HT1080 (cell line): ENCODE data around the gene ZP2. TPM values are rescaled to one million over a fixed set of nuclear protein-coding genes. Genes with fewer than 3 reads are reported as not detected.
"Not testable (repeated sequence)": the region's sequence is repeated elsewhere in the genome, so short reads cannot be mapped to it uniquely, and the experiment has no call there.

ENCODE experiments used
- DNase-seq: peaks from one replicate; pipeline ENCODE4 v3.0.0-alpha.2; 2015; ENCODE audit warnings: low read depth
- total RNA-seq: library from RNA; depleted of rRNA; stranded (reverse); fragments of >200 nt; shearing (Covaris generic); gene quantifications from 2 replicates; pipeline ENCODE4 v1.2.3, GENCODE V29; 2014

ZP2 gene
- total RNA-seq, 1 experiment from 2014 or later: not detected

DNA sequence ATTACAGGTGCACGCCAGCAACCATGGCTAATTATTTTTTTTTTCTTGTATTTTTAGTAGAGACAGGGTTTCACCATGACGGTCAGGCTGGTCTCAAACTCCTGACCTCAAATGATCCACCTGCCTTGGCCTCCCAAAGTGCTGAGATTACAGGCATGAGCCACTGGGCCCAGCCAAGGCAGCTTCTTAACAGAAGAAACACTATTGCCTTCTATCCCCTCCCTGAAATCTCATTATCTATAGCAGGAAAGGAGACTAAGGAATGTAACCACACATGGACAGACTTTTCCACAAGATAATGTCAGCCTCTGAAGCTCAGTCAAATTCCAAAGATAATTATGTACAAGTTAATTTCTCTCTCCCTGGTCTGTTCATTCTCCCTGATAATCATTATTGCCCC, 5.7 kb upstream of the ZP2 start:
- no peak for DNase-seq

DNA sequence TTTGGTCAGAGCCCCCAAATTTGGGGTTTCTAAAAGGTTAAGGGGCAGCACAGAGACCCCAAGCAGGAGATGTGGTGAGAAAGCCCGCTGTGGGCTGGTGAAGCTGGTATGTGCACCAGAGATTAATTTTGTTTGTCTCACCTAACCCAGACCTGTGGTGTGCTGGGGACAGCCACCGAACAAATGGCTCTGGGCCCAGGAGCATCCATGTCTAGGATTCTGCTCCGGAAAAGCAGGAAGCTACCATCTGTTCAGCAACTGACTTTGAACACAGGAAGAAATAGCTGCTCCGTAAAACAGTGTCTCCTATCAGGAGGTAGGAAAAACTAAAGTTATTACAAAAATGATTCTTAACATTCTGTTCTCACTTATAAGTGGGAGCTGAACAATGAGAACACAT, 2.7 kb upstream of the ZP2 start:
- DNase-seq: no peak

DNA sequence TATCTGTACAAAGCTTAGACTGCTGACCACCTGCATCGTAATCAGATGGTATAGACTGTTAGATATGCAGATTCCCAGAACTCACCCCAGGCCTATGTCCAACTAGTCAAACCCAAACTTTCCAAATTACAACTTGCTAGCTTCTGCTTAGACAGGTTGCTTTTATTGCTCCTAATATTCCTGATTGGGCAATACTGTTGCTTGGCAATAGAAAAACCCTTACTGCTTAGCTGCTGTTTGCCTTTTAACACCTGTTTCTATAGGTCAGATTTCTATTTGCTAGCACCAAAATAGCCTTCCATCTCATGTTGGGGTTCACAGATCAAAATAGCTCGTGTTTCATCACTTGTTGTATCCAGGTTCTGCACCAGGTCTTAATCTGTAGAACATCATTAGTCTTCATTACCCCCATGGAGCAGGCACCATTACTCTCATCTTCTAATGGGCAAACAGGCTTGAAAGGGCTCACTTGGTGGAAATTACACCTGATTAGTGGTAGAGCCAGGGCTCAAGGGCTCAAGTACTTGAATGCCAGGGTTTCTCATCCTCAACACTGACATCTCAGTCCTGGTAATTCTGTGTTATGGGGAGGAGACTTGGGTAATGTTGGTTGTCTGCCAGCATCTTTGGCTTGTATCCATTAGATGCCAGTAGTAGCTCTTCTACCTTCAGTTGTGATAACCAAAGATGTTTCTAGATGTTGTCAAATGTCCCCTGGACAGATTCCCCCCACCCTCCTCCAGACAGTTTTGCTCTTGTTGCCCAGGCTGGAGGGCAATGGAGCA, 2.7 kb downstream of the ZP2 start:
- DNase-seq: no peak

DNA sequence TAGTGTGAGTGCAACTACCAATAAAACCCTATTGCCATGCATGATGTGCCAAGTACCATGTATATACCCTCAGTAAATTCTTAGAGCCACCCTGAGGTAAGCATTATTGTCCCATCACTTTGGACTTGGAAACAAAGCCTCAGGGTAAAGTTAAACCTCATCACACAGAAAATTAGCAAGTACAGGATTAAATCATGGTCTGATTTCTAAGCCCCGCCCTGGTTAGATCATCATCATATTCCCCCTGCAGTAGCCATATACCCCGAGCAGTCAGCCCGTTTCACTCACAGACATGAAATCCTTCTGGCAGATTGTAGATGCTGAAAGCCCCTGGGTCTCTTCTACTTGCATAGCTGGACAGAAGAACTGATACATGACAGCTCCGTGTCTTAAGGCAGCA, 4.8 kb downstream of the ZP2 start:
- no peak for DNase-seq

DNA sequence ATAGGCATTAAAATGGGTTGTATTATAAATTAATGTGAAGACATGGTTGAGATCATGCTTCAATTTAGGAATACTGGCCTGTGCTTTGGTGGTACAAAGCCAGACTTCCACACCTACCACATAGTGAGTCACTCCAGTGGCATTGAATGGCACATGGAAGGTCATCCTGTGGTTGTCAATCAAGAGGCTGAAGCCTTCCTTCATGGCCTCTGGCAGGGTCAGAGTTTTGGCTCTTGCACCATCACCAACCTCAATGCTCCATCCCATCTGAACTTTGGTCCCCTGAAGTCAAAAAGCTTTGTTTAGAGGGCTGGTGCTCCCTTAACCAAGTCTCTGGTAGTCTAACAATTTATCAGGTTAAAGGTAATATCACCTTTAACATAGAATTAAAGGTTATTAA, 6.1 kb downstream of the ZP2 start:
- no peak for DNase-seq

DNA sequence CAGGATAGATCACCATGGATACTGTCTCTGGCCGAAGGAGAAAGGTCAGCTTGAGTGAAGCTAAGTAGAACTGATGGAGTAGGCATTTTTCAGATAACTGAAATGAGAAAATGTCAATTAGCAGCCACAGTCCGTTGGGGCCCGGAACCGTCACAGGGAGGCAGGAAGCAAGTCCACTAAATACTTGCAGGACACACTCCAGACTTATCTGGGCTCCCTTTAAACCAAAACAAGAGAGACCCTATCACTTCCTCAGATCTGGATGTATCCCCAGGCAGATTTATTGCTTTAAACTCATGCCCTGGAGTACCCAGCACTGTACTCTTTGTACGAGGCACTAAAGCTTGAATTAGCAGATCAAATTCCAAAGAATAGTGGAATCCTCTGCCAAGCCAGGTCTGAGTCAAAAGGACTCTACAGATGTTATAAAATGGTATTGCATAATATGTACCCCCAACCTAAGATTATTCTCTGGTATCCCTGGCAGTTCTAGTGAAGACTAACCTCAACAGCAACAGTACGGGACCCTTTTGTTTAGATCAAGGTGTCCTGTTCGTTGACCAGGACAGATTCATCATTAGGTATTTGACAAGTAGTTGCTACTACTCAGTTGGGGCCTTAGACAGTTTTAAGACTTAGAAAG, 8.1 kb downstream of the ZP2 start:
- no peak for DNase-seq

DNA sequence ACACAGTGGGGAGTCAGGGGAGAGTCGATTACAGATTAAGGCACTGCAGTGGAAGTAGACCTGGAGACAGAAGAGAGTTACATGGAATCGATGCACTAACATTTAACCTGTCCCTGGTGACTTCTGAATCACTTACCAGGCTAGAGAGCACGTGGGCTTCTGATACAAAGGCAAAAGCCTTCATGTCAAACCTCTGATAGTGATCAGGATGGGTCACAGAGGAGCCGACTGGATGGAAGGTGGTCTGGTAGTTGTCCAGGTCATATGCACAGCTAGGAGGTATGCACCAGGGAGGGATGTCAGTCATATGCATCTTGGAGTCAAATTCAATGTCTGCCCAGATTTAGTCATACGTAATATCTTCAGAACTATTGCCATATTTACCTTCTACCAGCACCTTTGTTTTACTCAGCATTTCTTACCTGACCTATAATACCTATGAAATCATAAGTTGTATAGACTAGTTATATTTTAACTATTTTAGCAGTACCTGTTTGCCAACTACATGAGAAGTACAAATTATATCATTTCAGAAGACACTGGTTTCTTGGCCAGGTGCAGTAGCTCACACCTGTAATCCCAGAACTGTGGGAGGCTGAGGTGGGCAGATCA, 11.7 kb downstream of the ZP2 start:
- DNase-seq: no peak

DNA sequence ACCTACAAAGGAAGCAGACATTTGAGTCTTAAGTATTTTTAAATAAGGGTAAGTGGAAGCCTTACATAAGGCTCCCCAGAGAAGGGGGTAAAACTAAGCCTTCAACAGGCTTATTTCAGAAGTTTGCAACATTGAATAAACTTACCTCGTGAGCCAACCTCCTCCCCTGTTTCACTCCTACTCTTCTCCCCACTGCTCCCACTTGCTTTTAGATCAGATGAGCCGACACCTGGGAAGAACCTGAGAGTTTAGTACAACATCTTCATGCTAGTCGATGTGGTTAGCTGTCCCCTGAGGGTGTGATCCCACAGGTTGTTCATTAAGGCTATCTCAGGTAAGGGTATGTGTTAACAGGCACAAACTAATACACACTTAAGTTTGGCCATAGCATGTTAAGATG, 13.8 kb downstream of the ZP2 start:
- no peak for DNase-seq

DNA sequence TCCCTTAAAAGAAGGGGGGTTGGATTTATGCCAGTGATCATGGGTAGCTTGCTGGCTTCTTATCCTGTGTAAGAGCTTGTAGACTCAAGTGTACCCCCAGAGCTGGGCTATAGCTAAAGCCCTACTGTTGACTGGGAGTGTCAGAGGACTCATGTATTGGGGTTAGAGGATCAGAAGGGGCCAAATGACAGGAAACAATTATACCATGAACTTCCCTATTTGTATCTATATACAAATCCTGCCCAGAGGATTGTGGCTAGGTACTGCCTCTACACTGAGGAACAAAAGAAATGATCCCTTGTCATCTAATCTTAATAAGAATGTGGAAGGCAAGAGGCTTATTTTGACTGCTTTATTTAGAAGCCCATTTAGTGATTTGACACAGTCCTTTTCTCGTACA, 14.3 kb downstream of the ZP2 start:
- DNase-seq: no peak

DNA sequence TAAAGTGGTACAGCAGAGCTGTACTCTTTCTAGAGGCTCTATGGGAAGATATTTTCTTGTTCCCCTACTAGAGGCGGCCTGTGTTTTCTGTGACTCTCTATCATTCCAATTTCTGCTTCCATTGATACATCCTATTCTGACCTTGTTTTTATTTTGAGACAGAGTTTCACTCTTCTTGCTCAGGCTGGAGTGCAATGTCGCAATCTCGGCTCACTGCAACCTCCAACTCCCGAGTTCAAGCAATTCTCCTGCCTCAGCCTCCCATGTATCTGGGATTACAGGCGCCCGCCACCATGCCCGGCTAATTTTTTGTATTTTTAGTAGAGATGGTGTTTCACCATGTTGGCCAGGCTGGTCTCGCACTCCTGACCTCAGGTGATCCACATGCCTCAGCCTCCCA, 16.0 kb downstream of the ZP2 start:
- DNase-seq: not testable (repeated sequence)

DNA sequence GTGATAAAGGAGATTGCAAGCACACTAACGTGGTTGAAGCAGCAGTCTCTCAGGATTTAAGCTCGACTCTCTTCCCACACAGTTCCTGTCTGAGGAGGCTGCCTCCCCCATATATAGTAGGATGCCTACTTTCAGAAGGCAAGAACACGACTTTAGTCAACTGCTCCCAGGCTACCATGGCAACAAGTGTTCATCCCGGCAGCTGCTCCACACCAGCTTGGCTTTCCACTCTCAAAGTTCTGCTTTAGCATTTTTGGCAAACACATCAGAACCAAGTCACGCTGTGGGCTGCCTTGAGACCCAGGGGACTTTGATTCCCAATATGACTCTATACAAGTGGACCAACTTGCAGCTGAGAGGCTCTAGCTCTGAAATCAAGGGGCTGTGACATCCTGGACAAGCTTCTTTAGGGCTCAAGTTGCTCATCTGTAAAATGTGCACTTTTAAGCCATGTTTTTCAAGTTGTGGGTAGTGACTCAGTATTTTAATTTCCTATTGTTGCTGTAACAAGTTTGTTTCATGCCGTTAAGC, 16.5 kb downstream of the ZP2 start:
- DNase-seq: no peak

DNA sequence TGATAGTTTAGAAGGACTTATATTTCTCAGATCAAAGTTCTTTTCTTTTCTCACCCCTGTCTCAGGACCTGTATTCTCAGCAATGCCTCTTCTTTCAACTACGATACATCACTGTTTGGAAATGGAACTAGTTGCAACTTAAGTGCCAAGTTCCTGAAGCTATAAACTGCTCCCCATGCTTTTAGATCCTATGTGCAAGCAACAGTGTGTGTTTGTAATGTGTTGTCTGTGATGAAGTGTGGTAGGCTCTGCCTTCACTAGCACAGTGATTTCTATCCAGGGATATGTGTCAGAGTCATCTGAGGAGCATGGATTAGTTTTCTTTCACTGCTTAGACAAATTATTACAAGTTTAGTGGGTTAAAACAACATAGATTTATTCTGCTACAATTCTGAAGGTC, 18.4 kb downstream of the ZP2 start:
- DNase-seq: no peak

DNA sequence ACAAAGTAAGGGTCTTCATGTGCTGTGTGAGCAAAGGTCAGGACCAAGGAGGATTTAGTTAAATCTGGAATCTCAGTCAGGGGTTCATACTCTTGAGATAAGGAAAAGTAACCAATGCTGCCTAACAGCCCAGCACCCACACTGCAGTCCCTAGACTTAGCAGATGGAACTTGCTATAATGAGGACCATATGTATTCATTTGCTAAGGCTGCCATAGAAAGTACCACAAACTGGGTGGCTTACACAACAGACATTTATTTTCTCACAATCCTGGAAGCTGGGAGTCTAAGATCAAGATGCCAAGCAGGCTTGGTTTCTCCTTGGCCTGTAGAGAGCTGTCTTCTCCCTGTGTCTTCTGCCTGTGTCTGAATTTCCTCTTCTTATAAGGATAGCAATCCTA, 20.8 kb downstream of the ZP2 start:
- no peak for DNase-seq

DNA sequence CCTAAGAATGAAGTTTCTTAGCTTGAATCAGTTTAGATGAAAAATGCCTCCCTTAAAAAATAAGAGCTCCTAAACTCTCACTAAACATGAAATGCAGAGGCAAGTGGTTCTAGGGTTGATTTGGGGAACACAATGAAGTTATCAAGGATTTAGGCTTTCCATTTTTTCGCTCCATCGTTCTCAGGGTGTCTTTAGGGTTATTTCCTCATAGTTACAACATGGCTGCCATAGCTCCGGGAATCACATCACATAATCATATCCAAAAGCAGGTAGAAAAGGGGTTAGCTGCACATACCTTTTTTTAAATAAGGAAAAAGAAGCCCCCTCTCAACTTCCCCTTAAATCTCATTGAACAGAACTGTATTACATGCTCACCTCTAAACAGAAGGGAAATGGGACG, 21.4 kb downstream of the ZP2 start:
- DNase-seq: no peak

DNA sequence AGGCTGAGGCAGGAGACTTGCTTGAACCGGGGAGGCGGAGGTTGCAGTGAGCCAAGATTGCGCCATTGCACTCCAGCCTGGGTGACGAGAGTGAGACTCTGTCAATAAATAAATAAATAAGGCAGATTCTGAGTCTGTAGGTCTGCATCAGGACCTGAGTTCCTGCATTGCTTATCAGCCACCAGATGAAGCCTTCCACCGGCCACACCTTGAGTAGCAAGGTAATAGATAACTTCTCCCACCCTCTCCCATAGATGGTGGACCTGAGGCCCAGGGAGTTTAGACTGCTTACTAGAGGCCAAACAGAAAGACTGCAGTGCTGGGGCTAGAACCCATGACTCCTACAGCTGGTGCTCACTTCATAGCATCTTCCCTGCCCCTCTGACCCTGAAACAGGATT, 22.1 kb downstream of the ZP2 start:
- no peak for DNase-seq

DNA sequence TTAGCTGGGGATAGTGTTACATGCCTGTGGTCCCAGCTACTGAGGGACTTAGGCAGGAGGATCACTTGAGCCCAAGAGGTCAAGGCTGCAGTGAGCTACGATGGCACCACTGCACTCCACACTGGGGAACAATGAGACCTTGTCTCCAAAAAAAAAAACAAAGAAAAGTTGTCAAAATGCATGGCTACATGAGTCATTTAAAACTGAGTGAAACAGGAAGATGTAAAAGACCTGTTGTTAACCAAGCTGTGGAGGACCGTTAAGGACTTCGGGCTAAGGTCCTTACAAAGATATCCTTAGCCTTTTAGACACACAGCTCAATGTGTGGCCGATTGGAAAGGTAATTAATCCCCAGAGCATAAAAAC, 25.1 kb downstream of the ZP2 start:
- peak; percentile 82 for DNase-seq

DNA sequence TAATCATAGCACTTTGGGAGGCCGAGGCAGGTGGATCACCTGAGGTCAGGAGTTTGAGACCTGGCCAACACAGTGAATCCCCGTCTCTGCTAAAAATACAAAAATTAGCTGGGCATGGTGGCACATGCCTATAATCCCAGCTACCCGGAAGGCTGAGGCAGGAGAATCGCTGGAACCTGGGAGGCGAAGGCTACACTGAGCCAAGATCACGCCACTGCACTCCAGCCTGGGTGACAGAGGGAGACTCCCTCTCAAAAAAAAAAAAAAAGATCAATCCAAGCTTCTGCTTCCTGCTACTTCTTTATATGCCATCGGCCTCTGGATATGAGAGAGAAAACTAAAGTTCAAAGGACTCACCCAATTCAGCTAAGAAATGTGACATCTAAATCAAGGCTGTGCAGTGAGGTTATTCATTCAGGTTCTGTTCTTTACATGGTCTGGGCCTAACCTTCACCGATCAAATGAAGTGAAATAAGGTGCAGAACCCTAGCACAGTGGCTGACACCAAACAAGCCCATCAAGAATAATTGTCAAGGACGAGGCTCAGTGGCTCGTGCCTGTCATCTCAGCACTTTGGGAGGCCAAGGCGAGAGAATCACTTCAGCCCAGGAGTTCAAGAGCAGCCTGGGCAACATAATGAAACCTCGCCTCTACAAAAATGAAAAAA, 25.6 kb downstream of the ZP2 start:
- DNase-seq: no peak

DNA sequence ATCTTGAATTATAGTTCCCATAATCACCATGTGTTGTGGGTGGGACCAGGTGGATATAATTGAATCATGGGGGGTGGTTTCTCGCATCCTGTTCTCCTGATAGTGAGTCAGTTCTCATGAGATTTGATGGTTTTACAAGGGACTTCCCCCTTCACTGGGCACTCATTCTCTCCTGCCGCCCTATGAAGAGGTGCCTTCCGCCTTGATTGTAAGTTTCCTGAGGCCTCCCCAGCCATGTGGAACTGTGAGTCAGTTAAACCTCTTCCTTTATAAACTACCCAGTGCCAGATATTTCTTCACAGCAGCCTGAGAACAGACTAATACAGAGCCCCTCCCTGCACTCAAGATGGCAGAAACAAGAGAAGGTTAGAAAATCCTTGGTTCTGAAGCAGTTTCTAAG, 26.5 kb downstream of the ZP2 start:
- peak; percentile 78 for DNase-seq

DNA sequence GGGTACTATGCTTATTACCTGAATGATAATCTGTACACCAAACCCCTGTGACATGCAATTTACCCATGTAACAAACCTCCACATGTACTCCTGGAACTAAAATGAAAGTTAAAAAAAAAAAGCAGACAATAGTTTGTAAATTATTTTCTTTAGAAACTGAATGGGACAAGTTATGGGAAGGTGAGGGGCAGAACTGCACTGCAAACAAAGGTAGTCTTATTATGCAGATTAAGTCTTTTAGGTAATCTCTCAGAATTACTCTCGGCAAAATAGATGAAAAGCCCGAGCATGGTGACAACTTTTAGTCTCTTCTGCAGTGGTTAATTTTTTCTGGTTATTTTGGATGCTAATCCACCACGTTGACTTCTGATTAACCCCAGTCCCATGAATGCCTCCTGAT, 27.4 kb downstream of the ZP2 start:
- DNase-seq: no peak

DNA sequence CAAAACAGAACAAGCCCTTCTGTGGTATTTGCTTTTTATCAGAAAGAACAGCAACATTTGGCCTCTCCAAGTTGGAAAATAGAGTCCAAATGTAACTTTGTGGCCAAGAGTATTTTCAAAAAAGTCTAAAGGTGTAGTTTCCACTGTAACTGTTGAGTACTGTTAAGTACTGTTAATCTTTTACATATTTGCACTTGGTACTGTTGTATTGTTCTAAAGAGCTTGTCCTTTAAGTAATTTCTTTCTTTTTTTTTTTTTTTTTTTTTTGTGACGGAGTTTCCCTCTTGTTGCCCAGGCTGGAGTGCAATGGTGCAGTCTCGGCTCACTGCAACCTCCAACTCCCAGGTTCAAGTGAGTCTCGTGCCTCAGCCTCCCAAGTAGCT, 31.4 kb downstream of the ZP2 start:
- no peak for DNase-seq

DNA sequence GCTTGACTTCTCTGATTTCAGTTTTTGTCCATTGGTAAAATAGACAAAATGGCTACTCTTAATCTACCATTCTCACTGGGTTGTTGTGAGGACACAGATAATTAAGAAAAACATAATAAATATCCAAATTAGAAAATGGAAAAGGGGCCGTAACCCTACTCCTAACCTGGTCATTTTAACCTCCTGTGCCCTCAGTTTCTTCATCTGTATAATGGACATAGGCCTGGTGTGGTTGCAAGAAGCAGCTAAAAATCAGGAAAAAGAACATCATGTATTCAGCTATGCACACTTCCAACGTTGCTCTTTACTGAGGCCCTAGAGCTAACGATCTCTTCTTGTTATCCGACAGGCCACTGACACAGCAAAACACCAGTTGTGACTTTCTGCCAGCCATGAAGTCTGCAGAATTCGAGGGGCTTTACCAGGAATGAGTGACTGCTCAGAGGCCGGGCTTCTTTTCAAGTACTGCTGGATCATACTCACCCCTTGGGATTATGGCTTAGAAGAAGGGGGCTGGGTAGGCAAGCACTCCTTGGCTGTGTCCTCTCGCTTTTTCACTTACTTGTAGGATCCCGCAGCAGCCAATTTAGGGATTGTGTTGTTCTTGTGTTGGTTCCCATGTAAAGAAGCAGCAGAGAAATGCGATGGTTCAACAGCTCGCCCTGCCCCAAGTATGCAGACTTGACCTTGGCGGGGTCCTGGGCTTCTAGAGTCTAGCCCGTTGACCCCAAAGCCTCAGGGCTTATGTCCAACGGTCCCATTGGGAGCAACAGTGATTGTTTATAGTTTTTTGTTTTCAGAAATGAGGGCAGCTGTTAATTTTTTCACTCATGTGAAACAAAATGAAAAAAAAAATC, 32.0 kb downstream of the ZP2 start:
- no peak for DNase-seq
